ENCODE measurements around the gene OPN4.

DNA sequence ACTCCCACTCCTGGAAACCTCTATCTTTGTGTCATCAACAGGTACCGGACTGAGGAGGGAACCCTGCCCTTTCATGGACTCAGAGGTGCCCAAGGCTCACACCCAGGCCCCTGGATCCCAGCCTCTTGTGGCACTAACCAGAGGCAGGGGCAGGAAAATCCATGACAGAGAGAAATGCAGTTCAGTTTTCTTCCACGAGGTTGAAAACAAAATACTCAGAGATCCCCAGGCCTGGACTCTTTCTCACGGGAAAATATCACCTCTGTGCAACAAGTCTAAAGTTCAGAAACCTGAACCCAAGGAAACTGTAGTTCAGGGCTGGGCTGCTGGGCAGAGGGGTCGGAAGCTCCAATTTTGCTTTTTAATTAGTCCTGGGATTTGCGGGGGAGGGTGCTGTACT lies 21.4 kb upstream of the OPN4 start:
- TF ChIP-seq, protein P1, sequence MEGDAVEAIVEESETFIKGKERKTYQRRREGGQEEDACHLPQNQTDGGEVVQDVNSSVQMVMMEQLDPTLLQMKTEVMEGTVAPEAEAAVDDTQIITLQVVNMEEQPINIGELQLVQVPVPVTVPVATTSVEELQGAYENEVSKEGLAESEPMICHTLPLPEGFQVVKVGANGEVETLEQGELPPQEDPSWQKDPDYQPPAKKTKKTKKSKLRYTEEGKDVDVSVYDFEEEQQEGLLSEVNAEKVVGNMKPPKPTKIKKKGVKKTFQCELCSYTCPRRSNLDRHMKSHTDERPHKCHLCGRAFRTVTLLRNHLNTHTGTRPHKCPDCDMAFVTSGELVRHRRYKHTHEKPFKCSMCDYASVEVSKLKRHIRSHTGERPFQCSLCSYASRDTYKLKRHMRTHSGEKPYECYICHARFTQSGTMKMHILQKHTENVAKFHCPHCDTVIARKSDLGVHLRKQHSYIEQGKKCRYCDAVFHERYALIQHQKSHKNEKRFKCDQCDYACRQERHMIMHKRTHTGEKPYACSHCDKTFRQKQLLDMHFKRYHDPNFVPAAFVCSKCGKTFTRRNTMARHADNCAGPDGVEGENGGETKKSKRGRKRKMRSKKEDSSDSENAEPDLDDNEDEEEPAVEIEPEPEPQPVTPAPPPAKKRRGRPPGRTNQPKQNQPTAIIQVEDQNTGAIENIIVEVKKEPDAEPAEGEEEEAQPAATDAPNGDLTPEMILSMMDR (IDR thresholded peaks at IDR 0.05; ENCODE audit: extremely low read depth in 1 of 2, insufficient read depth in 1 of 2, low read depth in 1 of 2, low read length in 2 of 2) = no peak
- no peak for TF ChIP-seq POLR2AphosphoS5 (IDR thresholded peaks at IDR 0.05; ENCODE audit: insufficient read depth, low read depth, low read length)
- no peak for TF ChIP-seq POLR2A (IDR thresholded peaks at IDR 0.05; ENCODE audit: low read depth, low read length)
- no peak for TF ChIP-seq EZH2 (IDR thresholded peaks at IDR 0.05; ENCODE audit: borderline replicate concordance, low read depth, low read length, severe bottlenecking)
- TF ChIP-seq, protein P2, sequence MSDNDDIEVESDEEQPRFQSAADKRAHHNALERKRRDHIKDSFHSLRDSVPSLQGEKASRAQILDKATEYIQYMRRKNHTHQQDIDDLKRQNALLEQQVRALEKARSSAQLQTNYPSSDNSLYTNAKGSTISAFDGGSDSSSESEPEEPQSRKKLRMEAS (IDR thresholded peaks at IDR 0.05; ENCODE audit: insufficient read depth, insufficient read length) = no peak
- TF ChIP-seq MYC (IDR thresholded peaks at IDR 0.05; ENCODE audit: low read depth, low read length) = no peak
- TF ChIP-seq FOS (IDR thresholded peaks at IDR 0.05; ENCODE audit: borderline replicate concordance, insufficient read depth, low read length) = no peak
- TF ChIP-seq GATA2 (IDR thresholded peaks at IDR 0.05; ENCODE audit: insufficient read depth, insufficient read length, low read depth, low read length) = no peak
- no peak for TF ChIP-seq JUN (IDR thresholded peaks at IDR 0.05; ENCODE audit: borderline replicate concordance, insufficient read depth, insufficient read length, low read depth)

Data from endothelial cell of umbilical vein (primary cell).